ENCODE results near the gene IGSF8. TPM values are rescaled to one million over a fixed set of nuclear protein-coding genes. Genes with fewer than 3 reads are reported as not detected.
A peak's percentile ranks its signal among the peaks of the same experiment; 100 is the strongest.

IGSF8 gene
- total RNA-seq, 2 donors from 2014 or later: 34.5 to 35.9 TPM

GRCh38 chr1:160048335-160048734 is 50.1 kb downstream of the IGSF8 start:
- no peak overlapping the region for H3K27ac ChIP-seq (ENCODE audit: low read depth, low read length)
- H3K9me3 ChIP-seq (ENCODE audit: control insufficient read depth, low read length): no peaks in the 10 kb centered on the region
- TF ChIP-seq CTCF (conservative IDR thresholded peaks at IDR 0.05): no peak
- no peak overlapping the region for H3K27ac Mint-ChIP-seq
- peak; percentile 44 for DNase-seq
- H3K27me3 Mint-ChIP-seq (ENCODE audit: insufficient read depth): peaks cover 31% of the 10 kb centered on the region
- H3K4me1 Mint-ChIP-seq: peaks cover 33% of the 10 kb centered on the region
- H3K36me3 Mint-ChIP-seq (ENCODE audit: low read depth): no peaks in the 10 kb centered on the region
- H3K4me1 ChIP-seq (ENCODE audit: control insufficient read depth, insufficient read depth, low read length): peaks cover 3% of the 10 kb centered on the region
- no peak overlapping the region for H3K4me3 Mint-ChIP-seq
- H3K9me3 Mint-ChIP-seq: no peaks in the 10 kb centered on the region
- H3K36me3 ChIP-seq (ENCODE audit: control insufficient read depth, insufficient read depth, low read length): no peaks in the 10 kb centered on the region
- no peak overlapping the region for H3K9ac ChIP-seq (ENCODE audit: extremely low read depth, low read length, poor library complexity, severe bottlenecking)
- peaks cover 5% of the 10 kb centered on the region for H3K27me3 ChIP-seq (ENCODE audit: control insufficient read depth, insufficient read depth, low read length, poor library complexity, severe bottlenecking)
- H3K4me3 ChIP-seq (ENCODE audit: low read length): no peak overlapping the region

GRCh38 chr1:160047111-160047991 is 51.1 kb downstream of the IGSF8 start:
- Mint-ChIP-seq H3K27ac (peak overlapping the region; percentile 8), H3K36me3 (ENCODE audit: low read depth) (no peaks in the 10 kb centered on the region), H3K9me3 (no peaks in the 10 kb centered on the region), H3K4me3 (peak overlapping the region; percentile 17), H3K27me3 (ENCODE audit: insufficient read depth) (peaks cover 26% of the 10 kb centered on the region), H3K4me1 (peaks cover 29% of the 10 kb centered on the region)
- Histone ChIP-seq H3K27ac (ENCODE audit: low read depth, low read length) (no peak overlapping the region), H3K36me3 (ENCODE audit: control insufficient read depth, insufficient read depth, low read length) (no peaks in the 10 kb centered on the region), H3K4me1 (ENCODE audit: control insufficient read depth, insufficient read depth, low read length) (peaks cover 3% of the 10 kb centered on the region), H3K9me3 (ENCODE audit: control insufficient read depth, low read length) (no peaks in the 10 kb centered on the region), H3K27me3 (ENCODE audit: control insufficient read depth, insufficient read depth, low read length, poor library complexity, severe bottlenecking) (peaks cover 3% of the 10 kb centered on the region), H3K9ac (ENCODE audit: extremely low read depth, low read length, poor library complexity, severe bottlenecking) (no peak overlapping the region), H3K4me3 (ENCODE audit: low read length) (peak overlapping the region; percentile 19)
- peak; percentile 47 for DNase-seq
- TF ChIP-seq CTCF (conservative IDR thresholded peaks at IDR 0.05): no peak
- WGBS, 2 experiments (ENCODE audit: insufficient coverage in 1 of 2, insufficient read length in 1 of 2): 84 to 91% methylated on average over 7 to 9 of the region's 9 CpGs

GRCh38 chr1:160046494-160047110 is 51.8 kb downstream of the IGSF8 start:
- Mint-ChIP-seq H3K4me3 (peak overlapping the region; percentile 17), H3K4me1 (peaks cover 29% of the 10 kb centered on the region), H3K27ac (peak overlapping the region; percentile 8), H3K27me3 (ENCODE audit: insufficient read depth) (peaks cover 21% of the 10 kb centered on the region), H3K36me3 (ENCODE audit: low read depth) (no peaks in the 10 kb centered on the region), H3K9me3 (no peaks in the 10 kb centered on the region)
- Histone ChIP-seq H3K4me3 (ENCODE audit: low read length) (peak overlapping the region; percentile 19), H3K9ac (ENCODE audit: extremely low read depth, low read length, poor library complexity, severe bottlenecking) (no peak overlapping the region), H3K9me3 (ENCODE audit: control insufficient read depth, low read length) (no peaks in the 10 kb centered on the region), H3K36me3 (ENCODE audit: control insufficient read depth, insufficient read depth, low read length) (peaks cover 5% of the 10 kb centered on the region), H3K27me3 (ENCODE audit: control insufficient read depth, insufficient read depth, low read length, poor library complexity, severe bottlenecking) (no peaks in the 10 kb centered on the region), H3K27ac (ENCODE audit: low read depth, low read length) (no peak overlapping the region), H3K4me1 (ENCODE audit: control insufficient read depth, insufficient read depth, low read length) (peaks cover 3% of the 10 kb centered on the region)
- DNase-seq: peak; percentile 92
- WGBS, 2 experiments (ENCODE audit: insufficient coverage in 1 of 2, insufficient read length in 1 of 2): 15 to 16% methylated on average over 5 to 11 of the region's 11 CpGs
- peak; percentile 85 for TF ChIP-seq CTCF (conservative IDR thresholded peaks at IDR 0.05)

Data from endodermal cell (in vitro differentiated cells).